ENCODE data around the gene MEX3C.

DNA sequence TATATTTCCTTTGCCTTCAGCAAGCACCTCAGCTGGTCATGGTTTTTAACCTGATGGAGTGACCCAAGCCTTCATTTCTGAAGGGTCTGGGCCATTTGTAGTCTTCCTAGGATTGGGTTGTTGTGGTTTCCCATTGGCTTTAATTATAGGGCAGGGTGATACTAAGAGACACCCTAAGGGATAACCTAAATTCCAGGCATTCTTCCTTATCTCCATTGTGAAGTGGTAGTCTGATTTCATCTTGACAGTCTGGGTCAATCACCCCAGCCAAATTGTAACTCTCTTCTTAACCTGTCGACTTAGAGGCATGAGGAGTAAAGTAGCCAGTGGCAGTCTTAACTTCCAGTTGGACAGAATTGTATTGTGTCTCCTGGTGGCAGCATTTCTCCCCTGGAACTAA lies 30.2 kb upstream of the MEX3C start:
- TF ChIP-seq, protein P1, sequence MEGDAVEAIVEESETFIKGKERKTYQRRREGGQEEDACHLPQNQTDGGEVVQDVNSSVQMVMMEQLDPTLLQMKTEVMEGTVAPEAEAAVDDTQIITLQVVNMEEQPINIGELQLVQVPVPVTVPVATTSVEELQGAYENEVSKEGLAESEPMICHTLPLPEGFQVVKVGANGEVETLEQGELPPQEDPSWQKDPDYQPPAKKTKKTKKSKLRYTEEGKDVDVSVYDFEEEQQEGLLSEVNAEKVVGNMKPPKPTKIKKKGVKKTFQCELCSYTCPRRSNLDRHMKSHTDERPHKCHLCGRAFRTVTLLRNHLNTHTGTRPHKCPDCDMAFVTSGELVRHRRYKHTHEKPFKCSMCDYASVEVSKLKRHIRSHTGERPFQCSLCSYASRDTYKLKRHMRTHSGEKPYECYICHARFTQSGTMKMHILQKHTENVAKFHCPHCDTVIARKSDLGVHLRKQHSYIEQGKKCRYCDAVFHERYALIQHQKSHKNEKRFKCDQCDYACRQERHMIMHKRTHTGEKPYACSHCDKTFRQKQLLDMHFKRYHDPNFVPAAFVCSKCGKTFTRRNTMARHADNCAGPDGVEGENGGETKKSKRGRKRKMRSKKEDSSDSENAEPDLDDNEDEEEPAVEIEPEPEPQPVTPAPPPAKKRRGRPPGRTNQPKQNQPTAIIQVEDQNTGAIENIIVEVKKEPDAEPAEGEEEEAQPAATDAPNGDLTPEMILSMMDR (conservative IDR thresholded peaks at IDR 0.05) = no peak
- TF ChIP-seq ZFX (IDR thresholded peaks at IDR 0.05) = no peak
